Gastrocnemius medialis (tissue), 4 donors: ENCODE data around the gene SMIM10L2A. TPM values are rescaled to one million over a fixed set of nuclear protein-coding genes. Genes with fewer than 3 reads are reported as not detected.

Experiments
- ATAC-seq, 2 donors: fragments of 150-250 bp; one replicate each; pipeline ENCODE4 v1.9.1; 2016
- DNase-seq, 2 donors: peaks; one replicate each; pipeline ENCODE4 v3.0.0-alpha.2; 2019
- H3K27ac ChIP-seq, 4 donors: fragments of 200-600 bp; sonication (generic); 1 replicate in 1 of 4; 2 replicates in 3 of 4; pipeline ENCODE4 v1.5.1; 2016 to 2018; ENCODE audit warnings: mild to moderate bottlenecking in 2 of 4, moderate library complexity in 1 of 4
- H3K27me3 ChIP-seq, 3 donors: fragments of 200-600 bp; sonication (generic) in 2 of 3; 1 replicate in 1 of 3; 2 replicates in 2 of 3; pipeline versions ENCODE4 v1.5.1 to v1.6.0; 2016 to 2019; ENCODE audit warnings: mild to moderate bottlenecking in 1 of 3, moderate library complexity in 1 of 3
- H3K36me3 ChIP-seq, 2 donors: fragments of 200-600 bp; sonication (generic) in 1 of 2; one replicate each; pipeline ENCODE4 v1.5.1; 2017 to 2018
- H3K4me1 ChIP-seq, 2 donors: fragments of 200-600 bp; sonication (generic) in 1 of 2; one replicate each; pipeline ENCODE4 v1.5.1; 2016 to 2017; ENCODE audit warnings: mild to moderate bottlenecking in 2 of 2
- H3K4me3 ChIP-seq, 4 donors: fragments of 200-600 bp; sonication (generic) in 3 of 4; 1 replicate in 1 of 4; 2 replicates in 3 of 4; pipeline ENCODE4 v1.5.1; 2016 to 2019; ENCODE audit warnings: mild to moderate bottlenecking in 2 of 4
- H3K9me3 ChIP-seq, 3 donors: fragments of 200-600 bp; sonication (generic) in 2 of 3; 1 replicate in 1 of 3; 2 replicates in 2 of 3; pipeline ENCODE4 v1.5.1; 2016 to 2019
- CTCF ChIP-seq, 5 experiments: fragments of 450-650 bp in 3 of 5; fragments of 200-600 bp in 2 of 5; sonication (generic) in 2 of 5; IDR thresholded peaks in 4 of 5; conservative IDR thresholded peaks in 1 of 5; 1 replicate in 4 of 5; 2 replicates in 1 of 5; pipeline ENCODE4 v1.5.1; 2016 to 2019; ENCODE audit warnings: antibody characterized with exemption in 5 of 5, mild to moderate bottlenecking in 3 of 5, moderate library complexity in 3 of 5
- POLR2A ChIP-seq, 2 donors: fragments of 450-650 bp; IDR thresholded peaks; one replicate each; pipeline ENCODE4 v1.6.1; 2017; ENCODE audit warnings: antibody characterized with exemption in 2 of 2, mild to moderate bottlenecking in 2 of 2, moderate library complexity in 2 of 2
- in situ Hi-C, 4 donors: fragments of 200-750 bp; cut with MboI; loops; one replicate each; pipeline versions ENCODE4 v1.15.0 to v1.8.0; 2017; ENCODE audit warnings: low sequenced_read_pairs in 4 of 4
- intact Hi-C: fragments of 100-400 bp; cut with DNase I; formaldehyde crosslinking; loops from one replicate; pipeline ENCODE4 v1.15.1; 2023; ENCODE audit warnings: low total_unique reads
- total RNA-seq, 4 donors: library from RNA; depleted of rRNA; stranded (reverse); fragments of >200 nt; gene quantifications; one replicate each; pipeline versions ENCODE4 v1.1.0 to v1.2.3, GENCODE V29; 2016

SMIM10L2A gene
- total RNA-seq, 4 donors from 2014 or later, result 0.04 to 0.05 TPM; not detected in 2

GRCh38 chrX:135435933-135436332 lies 14.2 kb downstream of the SMIM10L2A start:
- intact Hi-C loops (no loop called here), in situ Hi-C loops (no loop called here)
- TF ChIP-seq CTCF (IDR thresholded peaks at IDR 0.05 in 4 of 5, conservative IDR thresholded peaks at IDR 0.05 in 1 of 5) (no peak), POLR2A (IDR thresholded peaks at IDR 0.05) (no peak)
- no peak for DNase-seq
- H3K9me3 ChIP-seq, result no peaks in the 10 kb centered on the region
- no peaks in the 10 kb centered on the region for H3K27me3 ChIP-seq
- H3K4me3 ChIP-seq, result no peak overlapping the region
- no peak for ATAC-seq
- H3K4me1 ChIP-seq, result no peaks in the 10 kb centered on the region
- H3K36me3 ChIP-seq, result no peaks in the 10 kb centered on the region
- H3K27ac ChIP-seq, result no peak overlapping the region

GRCh38 chrX:135436456-135436855 lies 14.7 kb downstream of the SMIM10L2A start:
- H3K4me1 ChIP-seq, result no peaks in the 10 kb centered on the region
- no peaks in the 10 kb centered on the region for H3K27me3 ChIP-seq
- no peaks in the 10 kb centered on the region for H3K9me3 ChIP-seq
- intact Hi-C loops, result no loop called here
- in situ Hi-C loops, result no loop called here
- DNase-seq (no peak), ATAC-seq (no peak)
- no peak overlapping the region for H3K27ac ChIP-seq
- no peaks in the 10 kb centered on the region for H3K36me3 ChIP-seq
- no peak for TF ChIP-seq CTCF (IDR thresholded peaks at IDR 0.05 in 4 of 5, conservative IDR thresholded peaks at IDR 0.05 in 1 of 5)
- TF ChIP-seq POLR2A (IDR thresholded peaks at IDR 0.05), result no peak
- H3K4me3 ChIP-seq, result no peak overlapping the region

GRCh38 chrX:135436966-135437866 lies 15.5 kb downstream of the SMIM10L2A start:
- Histone ChIP-seq H3K36me3 (no peaks in the 10 kb centered on the region), H3K27ac (no peak overlapping the region), H3K9me3 (no peaks in the 10 kb centered on the region), H3K27me3 (no peaks in the 10 kb centered on the region), H3K4me3 (no peak overlapping the region), H3K4me1 (no peaks in the 10 kb centered on the region)
- DNase-seq (no peak), ATAC-seq (no peak)
- intact Hi-C loops, result no loop called here
- TF ChIP-seq CTCF (IDR thresholded peaks at IDR 0.05 in 4 of 5, conservative IDR thresholded peaks at IDR 0.05 in 1 of 5) (no peak), POLR2A (IDR thresholded peaks at IDR 0.05) (no peak)
- in situ Hi-C loops, result no loop called here

- no peaks in the 10 kb centered on the region for H3K36me3 ChIP-seq
- no peak overlapping the region for H3K27ac ChIP-seq
These were observed 16.4 kb downstream of the SMIM10L2A start for GRCh38 chrX:135437867-135438733.

More at GRCh38 chrX:135437867-135438733, 16.4 kb downstream of the SMIM10L2A start:
- Histone ChIP-seq H3K4me1 (no peaks in the 10 kb centered on the region), H3K4me3 (no peak overlapping the region), H3K27me3 (no peaks in the 10 kb centered on the region), H3K9me3 (no peaks in the 10 kb centered on the region)
- in situ Hi-C loops, result no loop called here
- no peak for ATAC-seq
- TF ChIP-seq POLR2A (IDR thresholded peaks at IDR 0.05) (no peak), CTCF (IDR thresholded peaks at IDR 0.05 in 4 of 5, conservative IDR thresholded peaks at IDR 0.05 in 1 of 5) (no peak)
- no peak for DNase-seq
- intact Hi-C loops, result no loop called here
